Neural cell (in vitro differentiated cells): ENCODE data around the gene CNN1.

Experiments
- CTCF ChIP-seq: fragments of 450-650 bp; IDR thresholded peaks from 2 replicates; pipeline ENCODE4 v1.5.1; 2014; ENCODE audit warnings: antibody characterized with exemption, mild to moderate bottlenecking, moderate library complexity; ENCODE audit not compliant: poor library complexity, severe bottlenecking
- POLR2AphosphoS5 ChIP-seq: IDR thresholded peaks from 2 replicates; pipeline ENCODE4 v1.6.1; 2012

GRCh38 chr19:11587302-11587974 lies 48.8 kb downstream of the CNN1 start:
- TF ChIP-seq POLR2AphosphoS5 (no peak), CTCF (peak; percentile 89)
